IPS-20b (cell line): ENCODE results near the gene TRAF6.

Source experiments
- H3K27ac ChIP-seq: one replicate; pipeline ENCODE4 v1.5.1; 2013; ENCODE audit warnings: low read length
- H3K27me3 ChIP-seq: 2 replicates; pipeline ENCODE4 v1.6.1; 2013; ENCODE audit warnings: mild to moderate bottlenecking, low read length, inconsistent platforms; ENCODE audit not compliant: insufficient read depth
- H3K36me3 ChIP-seq: 2 replicates; pipeline ENCODE4 v1.6.1; 2013; ENCODE audit warnings: low read depth, mild to moderate bottlenecking, inconsistent platforms, low read length, moderate library complexity; ENCODE audit not compliant: insufficient read depth
- H3K4me1 ChIP-seq: 2 replicates; pipeline ENCODE4 v1.6.1; 2013; ENCODE audit warnings: mild to moderate bottlenecking, control low read depth, inconsistent platforms, low read length, moderate library complexity; ENCODE audit not compliant: insufficient read depth
- H3K4me3 ChIP-seq: 2 replicates; pipeline ENCODE4 v1.5.1; 2013; ENCODE audit warnings: mild to moderate bottlenecking, low read length, inconsistent platforms
- H3K9ac ChIP-seq: 2 replicates; pipeline ENCODE4 v1.6.1; 2013; ENCODE audit warnings: low read depth, mild to moderate bottlenecking, inconsistent platforms, low read length, moderate library complexity
- H3K9me3 ChIP-seq: 2 replicates; pipeline ENCODE4 v1.6.1; 2013; ENCODE audit warnings: mild to moderate bottlenecking, low read depth, low read length, inconsistent platforms; ENCODE audit not compliant: insufficient read depth

The TRAF6 gene

DNA sequence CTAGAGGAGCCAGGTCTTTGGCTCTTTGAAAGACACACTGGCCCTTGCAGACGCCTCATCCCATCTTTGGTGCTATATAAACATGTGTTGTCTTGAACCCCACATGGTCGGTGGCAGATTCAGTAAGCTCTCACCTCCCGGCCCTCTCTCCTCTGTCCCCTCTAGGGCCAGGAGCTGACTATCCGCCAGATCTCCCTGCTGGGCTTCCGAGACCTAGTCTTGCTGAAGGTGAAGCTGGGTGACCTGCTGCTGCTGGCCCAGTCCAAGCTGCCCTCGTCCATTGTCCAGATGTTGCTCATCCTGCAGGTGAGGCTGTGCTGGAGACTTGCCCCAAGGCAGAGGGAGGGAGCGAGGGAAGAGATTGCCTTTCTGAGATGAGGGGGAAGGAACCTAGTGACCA lies 63.9 kb downstream of the TRAF6 start:
- Histone ChIP-seq H3K9ac (no peak overlapping the region), H3K36me3 (peaks cover 8% of the 10 kb centered on the region; the same call in 1 of the 2 replicates), H3K4me1 (no peaks in the 10 kb centered on the region; the same call in 1 of the 2 replicates), H3K27me3 (no peaks in the 10 kb centered on the region), H3K9me3 (no peaks in the 10 kb centered on the region), H3K27ac (no peak overlapping the region), H3K4me3 (no peak overlapping the region)

DNA sequence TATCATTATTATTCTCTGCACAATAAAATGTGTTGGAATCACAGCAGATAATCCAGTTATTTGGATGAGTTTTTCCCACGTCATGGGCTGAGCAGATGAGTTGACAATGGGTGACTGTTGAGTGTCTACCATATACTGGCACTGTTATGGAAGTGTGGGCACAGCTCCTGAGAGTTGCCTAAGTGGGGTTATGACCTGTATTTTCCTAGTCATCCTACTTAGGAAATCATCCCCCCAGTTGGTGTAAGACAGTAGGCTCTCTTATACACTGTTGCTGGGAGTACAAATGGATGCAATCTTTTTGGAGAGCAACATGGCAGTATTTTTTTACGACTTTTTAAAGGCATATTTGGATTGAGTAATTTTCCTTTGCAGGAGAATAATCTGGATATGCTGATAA lies 66.4 kb downstream of the TRAF6 start:
- Histone ChIP-seq H3K9ac (no peak overlapping the region), H3K36me3 (peaks cover 5% of the 10 kb centered on the region; the same call in 1 of the 2 replicates), H3K27ac (no peak overlapping the region), H3K27me3 (no peaks in the 10 kb centered on the region), H3K9me3 (no peaks in the 10 kb centered on the region), H3K4me1 (no peaks in the 10 kb centered on the region; the same call in 1 of the 2 replicates), H3K4me3 (no peak overlapping the region)

DNA sequence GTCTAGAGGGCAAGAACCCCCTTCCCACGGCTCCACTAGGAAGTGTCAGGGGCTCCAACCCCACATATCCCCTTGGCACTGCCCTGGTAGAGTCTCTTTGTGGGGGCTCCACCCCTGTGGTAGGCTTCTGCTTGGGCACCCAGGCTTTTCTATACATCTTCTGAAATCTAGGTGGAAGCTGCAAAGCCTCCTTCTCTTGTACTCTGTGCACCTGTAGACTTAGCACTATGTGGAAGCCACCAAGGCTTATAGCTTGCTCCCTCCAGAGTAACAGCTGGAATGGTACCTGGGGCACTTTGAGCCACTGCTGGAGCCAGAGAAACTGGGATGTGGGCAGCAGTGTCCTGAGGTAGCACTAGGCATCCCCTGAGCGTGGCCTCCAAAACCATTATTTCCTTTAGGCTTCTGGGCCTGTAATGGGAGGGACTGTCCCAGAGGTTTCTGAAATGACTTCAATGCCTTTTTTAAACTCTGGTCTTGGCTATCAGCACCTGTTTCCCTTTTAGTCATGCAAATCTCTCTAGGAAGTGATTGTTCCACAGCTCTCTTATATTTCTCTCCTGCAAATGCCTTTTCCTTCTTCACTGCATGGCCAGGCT lies 68.4 kb downstream of the TRAF6 start:
- Histone ChIP-seq H3K27ac (no peak overlapping the region), H3K36me3 (peaks cover 5% of the 10 kb centered on the region; the same call in 1 of the 2 replicates), H3K4me3 (no peak overlapping the region), H3K9ac (no peak overlapping the region), H3K27me3 (no peaks in the 10 kb centered on the region), H3K4me1 (no peaks in the 10 kb centered on the region), H3K9me3 (no peaks in the 10 kb centered on the region)

DNA sequence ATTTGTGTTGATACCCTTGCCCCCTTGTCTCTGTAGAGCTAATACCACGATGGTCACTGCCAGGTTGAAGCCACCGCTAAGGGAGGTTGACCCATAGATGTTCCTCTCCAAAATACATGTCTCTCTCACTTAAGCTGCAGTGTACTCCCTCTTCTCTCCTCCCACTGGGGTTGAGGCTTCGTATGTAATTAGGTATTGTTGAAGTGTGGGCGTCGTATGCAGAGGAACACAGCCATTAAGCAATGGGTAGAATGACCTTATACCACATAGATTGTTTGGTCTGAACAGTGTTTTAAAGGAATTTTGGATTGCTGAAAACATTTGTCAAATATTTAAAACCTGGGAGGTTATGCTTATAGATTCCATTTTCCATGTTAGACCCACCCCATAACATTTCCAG lies 71.9 kb downstream of the TRAF6 start:
- H3K4me1 ChIP-seq, result no peaks in the 10 kb centered on the region
- no peak overlapping the region for H3K9ac ChIP-seq
- no peaks in the 10 kb centered on the region for H3K27me3 ChIP-seq
- no peak overlapping the region for H3K27ac ChIP-seq
- no peaks in the 10 kb centered on the region for H3K9me3 ChIP-seq
- no peaks in the 10 kb centered on the region for H3K36me3 ChIP-seq
- H3K4me3 ChIP-seq, result no peak overlapping the region

DNA sequence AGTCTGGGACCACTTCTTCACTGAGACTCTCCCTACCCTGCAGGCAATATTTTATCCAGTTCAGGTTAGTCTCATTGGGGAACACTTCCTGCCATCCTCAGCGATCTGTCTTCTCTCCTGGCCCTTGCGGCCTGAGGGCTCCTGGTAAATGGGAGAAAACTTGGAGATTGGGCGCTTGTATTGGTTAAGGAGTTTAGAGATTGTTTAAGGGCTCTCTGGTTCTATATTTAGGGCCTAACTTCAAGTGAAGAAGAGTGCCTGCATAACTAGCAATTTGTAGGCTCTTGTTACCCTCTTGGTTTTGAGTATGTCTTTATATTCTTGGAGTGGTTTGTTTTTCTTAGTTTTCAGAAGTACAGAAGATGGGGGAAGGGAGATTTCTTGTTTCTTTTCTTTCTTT lies 72.7 kb downstream of the TRAF6 start:
- H3K27me3 ChIP-seq, result no peaks in the 10 kb centered on the region
- H3K9ac ChIP-seq, result no peak overlapping the region
- H3K9me3 ChIP-seq, result no peaks in the 10 kb centered on the region
- H3K4me1 ChIP-seq, result no peaks in the 10 kb centered on the region
- no peak overlapping the region for H3K4me3 ChIP-seq
- H3K27ac ChIP-seq, result no peak overlapping the region
- no peaks in the 10 kb centered on the region for H3K36me3 ChIP-seq
